IMR-90 (cell line): ENCODE results near the gene ANGPT4. TPM values are rescaled to one million over a fixed set of nuclear protein-coding genes. Genes with fewer than 3 reads are reported as not detected.

ENCODE experiments used
- ATAC-seq: fragments of 200-7000 bp; cut with Tn5 transposase; 2 replicates; pipeline ENCODE4 v1.9.1; 2020; ENCODE audit warnings: low read depth, mild to moderate bottlenecking, moderate library complexity
- BruUV-seq: library from RNA; stranded (reverse); fragments of 400-500 nt; replicated peaks from 2 replicates; lab custom pipeline; 2021; lab: Mats Ljungman, UMichigan
- CTCF ChIA-PET: fragments of 300-600 bp; formaldehyde crosslinking; extraction: SDS; loops from one replicate; lab custom pipeline; 2021; ENCODE audit warnings: antibody characterized with exemption; lab: Yijun Ruan, JAX
- POLR2A ChIA-PET: fragments of 300-600 bp; sonication (Branson Sonifier 250); formaldehyde crosslinking; loops from one replicate; lab custom pipeline; 2022; ENCODE audit warnings: antibody characterized with exemption; ENCODE audit not compliant: unreplicated experiment; lab: Charles Lee
- DNase-seq: peaks from one replicate; pipeline ENCODE4 v3.0.0; 2013
- H2AFZ ChIP-seq: replicated peaks from 2 replicates; pipeline ENCODE3; 2013; ENCODE audit warnings: low read length, mild to moderate bottlenecking; ENCODE audit not compliant: poor library complexity
- H2AK5ac ChIP-seq: 2 replicates; pipeline ENCODE4 v1.6.1; 2013; ENCODE audit warnings: low read depth, low read length, inconsistent platforms
- H2AK9ac ChIP-seq: replicated peaks from 2 replicates; pipeline ENCODE3; 2013; ENCODE audit warnings: mild to moderate bottlenecking, low read depth, low read length, moderate library complexity; ENCODE audit not compliant: poor library complexity
- H2BK120ac ChIP-seq: 2 replicates; pipeline ENCODE4 v1.6.1; 2013; ENCODE audit warnings: low read depth, low read length, inconsistent platforms
- H2BK15ac ChIP-seq: 3 replicates; pipeline ENCODE4 v1.6.1; 2013; ENCODE audit warnings: low read depth, low read length, inconsistent platforms
- H2BK20ac ChIP-seq: 2 replicates; pipeline ENCODE4 v1.6.1; 2013; ENCODE audit warnings: low read depth, mild to moderate bottlenecking, inconsistent platforms, low read length, moderate library complexity
- H2BK5ac ChIP-seq: 2 replicates; pipeline ENCODE4 v1.6.1; 2013; ENCODE audit warnings: mild to moderate bottlenecking, low read depth, low read length, inconsistent platforms; ENCODE audit not compliant: poor library complexity, severe bottlenecking
- H3K14ac ChIP-seq: replicated peaks from 2 replicates; pipeline ENCODE4 v1.6.1; 2013; ENCODE audit warnings: low read depth, low read length, inconsistent platforms
- H3K18ac ChIP-seq: 2 replicates; pipeline ENCODE4 v1.6.1; 2013; ENCODE audit warnings: low read depth, low read length, control low read depth
- H3K23ac ChIP-seq: 2 replicates; pipeline ENCODE4 v1.6.1; 2013; ENCODE audit warnings: low read depth, low read length, inconsistent platforms
- H3K27ac ChIP-seq: 2 replicates; pipeline ENCODE4 v1.5.1; 2013; ENCODE audit warnings: mild to moderate bottlenecking, control low read depth, low read length; ENCODE audit not compliant: insufficient read depth
- H3K27me3 ChIP-seq: 2 replicates; pipeline ENCODE4 v1.6.1; 2013; ENCODE audit warnings: low read length; ENCODE audit not compliant: control insufficient read depth, insufficient read depth
- H3K36me3 ChIP-seq: 2 replicates; pipeline ENCODE4 v1.6.1; 2013; ENCODE audit warnings: low read length, mixed read lengths; ENCODE audit not compliant: control insufficient read depth, insufficient read depth
- H3K4ac ChIP-seq: 2 replicates; pipeline ENCODE4 v1.6.1; 2013; ENCODE audit warnings: low read depth, low read length, inconsistent platforms
- H3K4me1 ChIP-seq: 2 replicates; pipeline ENCODE4 v1.6.1; 2013; ENCODE audit warnings: low read length, mixed read lengths; ENCODE audit not compliant: control insufficient read depth, insufficient read depth
- H3K4me2 ChIP-seq: 2 replicates; pipeline ENCODE4 v1.6.1; 2013; ENCODE audit warnings: low read depth, mild to moderate bottlenecking, control low read depth, low read length, moderate library complexity
- H3K4me3 ChIP-seq: 2 replicates; pipeline ENCODE4 v1.5.1; 2013; ENCODE audit warnings: low read depth, mild to moderate bottlenecking, control low read depth, low read length, moderate library complexity; ENCODE audit not compliant: insufficient read depth
- H3K56ac ChIP-seq: 2 replicates; pipeline ENCODE4 v1.6.1; 2013; ENCODE audit warnings: low read length, inconsistent platforms; ENCODE audit not compliant: insufficient read depth; ENCODE audit errors: extremely low read depth
- H3K79me1 ChIP-seq, 2 experiments: 2 replicates each; pipeline ENCODE4 v1.6.1; 2013; ENCODE audit warnings: low read length in 2 of 2, inconsistent platforms in 1 of 2, low read depth in 1 of 2
- H3K9ac ChIP-seq: 2 replicates; pipeline ENCODE4 v1.6.1; 2013; ENCODE audit warnings: low read depth, low read length, control low read depth
- H3K9me1 ChIP-seq: 2 replicates; pipeline ENCODE4 v1.6.1; 2013; ENCODE audit warnings: low read length, inconsistent platforms; ENCODE audit not compliant: insufficient read depth
- H3K9me3 ChIP-seq: 2 replicates; pipeline ENCODE4 v1.6.1; 2013; ENCODE audit warnings: low read length; ENCODE audit not compliant: control insufficient read depth, insufficient read depth
- H4K20me1 ChIP-seq: 2 replicates; pipeline ENCODE4 v1.6.1; 2013; ENCODE audit warnings: low read length, inconsistent platforms; ENCODE audit not compliant: insufficient read depth
- H4K5ac ChIP-seq: 2 replicates; pipeline ENCODE4 v1.6.1; 2013; ENCODE audit warnings: mild to moderate bottlenecking, low read depth, low read length, control low read depth
- H4K8ac ChIP-seq, 2 experiments: 2 replicates each; pipeline ENCODE4 v1.6.1; 2013; ENCODE audit warnings: low read depth in 2 of 2, low read length in 2 of 2, control low read depth in 1 of 2, inconsistent platforms in 1 of 2
- H4K91ac ChIP-seq: 2 replicates; pipeline ENCODE4 v1.6.1; 2013; ENCODE audit warnings: low read depth, low read length, inconsistent platforms; ENCODE audit not compliant: insufficient read depth
- BHLHE40 ChIP-seq: fragments of 150-350 bp; IDR thresholded peaks from 2 replicates; pipeline ENCODE4 v1.6.1; 2016; ENCODE audit warnings: mild to moderate bottlenecking, low read depth, low read length
- CEBPB ChIP-seq: IDR thresholded peaks from 2 replicates; pipeline ENCODE4 v1.6.1; 2012; ENCODE audit warnings: low read depth, low read length, improper control_type of control experiment
- CHD1 ChIP-seq: IDR thresholded peaks from 2 replicates; pipeline ENCODE4 v1.6.1; 2012; ENCODE audit warnings: low read depth, low read length, improper control_type of control experiment
- CTCF ChIP-seq: conservative IDR thresholded peaks from 2 replicates; pipeline ENCODE4 v1.5.1; 2012; ENCODE audit warnings: mild to moderate bottlenecking, low read depth, low read length, improper control_type of control experiment
- ELK1 ChIP-seq: fragments of 150-350 bp; IDR thresholded peaks from 2 replicates; pipeline ENCODE4 v1.6.1; 2016; ENCODE audit warnings: low read depth, mild to moderate bottlenecking, low read length, moderate library complexity, borderline replicate concordance
- FOS ChIP-seq: fragments of 150-350 bp; IDR thresholded peaks from 2 replicates; pipeline ENCODE4 v1.6.1; 2016; ENCODE audit warnings: low read depth, low read length
- MAFK ChIP-seq: IDR thresholded peaks from 2 replicates; pipeline ENCODE4 v1.6.1; 2012; ENCODE audit warnings: low read depth, low read length, improper control_type of control experiment
- MAZ ChIP-seq: IDR thresholded peaks from 2 replicates; pipeline ENCODE4 v1.6.1; 2012; ENCODE audit warnings: low read depth, mild to moderate bottlenecking, low read length, improper control_type of control experiment, moderate library complexity, borderline replicate concordance
- MXI1 ChIP-seq: IDR thresholded peaks from 2 replicates; pipeline ENCODE4 v1.6.1; 2012; ENCODE audit warnings: low read depth, mild to moderate bottlenecking, low read length, moderate library complexity, borderline replicate concordance
- NFE2L2 ChIP-seq: fragments of 150-350 bp; IDR thresholded peaks from 2 replicates; pipeline ENCODE4 v1.6.1; 2016; ENCODE audit warnings: low read depth, mild to moderate bottlenecking, low read length
- POLR2A ChIP-seq: IDR thresholded peaks from 2 replicates; pipeline ENCODE4 v1.6.1; 2012; ENCODE audit warnings: mild to moderate bottlenecking, low read depth, low read length
- RAD21 ChIP-seq: IDR thresholded peaks from 2 replicates; pipeline ENCODE4 v1.6.1; 2012; ENCODE audit warnings: low read length, improper control_type of control experiment
- RCOR1 ChIP-seq: IDR thresholded peaks from 2 replicates; pipeline ENCODE4 v1.6.1; 2012; ENCODE audit warnings: mild to moderate bottlenecking, low read length, improper control_type of control experiment; ENCODE audit not compliant: insufficient replicate concordance
- RFX5 ChIP-seq: IDR thresholded peaks from 2 replicates; pipeline ENCODE4 v1.8.0; 2012; ENCODE audit warnings: low read depth, mild to moderate bottlenecking, low read length, moderate library complexity
- SMC3 ChIP-seq: fragments of 150-350 bp; IDR thresholded peaks from 2 replicates; pipeline ENCODE4 v1.6.1; 2016; ENCODE audit warnings: low read depth, mild to moderate bottlenecking, antibody characterized with exemption, low read length, moderate library complexity
- USF2 ChIP-seq: fragments of 150-350 bp; IDR thresholded peaks from 2 replicates; pipeline ENCODE4 v1.6.1; 2017; ENCODE audit warnings: mild to moderate bottlenecking, antibody characterized with exemption, low read length, low read depth
- WGBS, 2 experiments: methylation state at CpG; one replicate each; pipeline versions ENCODE4 v1.1.5 to v1.1.7; 2013; ENCODE audit warnings: missing lambda C conversion rate in 2 of 2; ENCODE audit not compliant: insufficient read length in 1 of 2; ENCODE audit errors: extremely low coverage in 2 of 2; 5-methylcytosine and 5-hydroxymethylcytosine counted together
- dilution Hi-C: fragments of 300-500 bp; cut with HindIII; formaldehyde crosslinking; loops from one replicate; pipeline ENCODE4 v1.14.3; 2018; ENCODE audit warnings: low sequenced_read_pairs; ENCODE audit not compliant: unreplicated experiment
- in situ Hi-C: fragments of 300-500 bp; cut with MboI; formaldehyde crosslinking; loops from 3 replicates; pipeline ENCODE4 v1.14.3; 2019; ENCODE audit warnings: low sequenced_read_pairs, inconsistent platforms, mixed read lengths
- intact Hi-C: fragments of 100-400 bp; cut with micrococcal nuclease; formaldehyde crosslinking; loops from 2 replicates; pipeline ENCODE4 v1.10.0; 2022
- polyA plus RNA-seq, 3 experiments: library from polyadenylated mRNA; depleted of rRNA; stranded (reverse); fragments of >200 nt; gene quantifications; 2 replicates each; pipeline ENCODE4 v1.2.3, GENCODE V29; 2012; ENCODE audit warnings: low replicate concordance in 1 of 3
- total RNA-seq: library from RNA; depleted of rRNA; stranded (reverse); fragments of >200 nt; gene quantifications from 2 replicates; pipeline ENCODE4 v1.2.3, GENCODE V29; 2012

ANGPT4 gene
- total and polyA plus RNA-seq, 2 of the 4 experiments (the other 2 are of a cell fraction) = not detected

- H2AFZ ChIP-seq = no peak overlapping the region
- H3K36me3 ChIP-seq = no peaks in the 10 kb centered on the region
- H2BK20ac ChIP-seq = no peak overlapping the region
- POLR2A ChIA-PET = no interaction called here
- no peak overlapping the region for H2AK9ac ChIP-seq
- H3K4me2 ChIP-seq = no peak overlapping the region
- H4K8ac ChIP-seq = no peak overlapping the region
- no peak overlapping the region for H4K5ac ChIP-seq
- H3K9ac ChIP-seq = no peak overlapping the region
- H2BK120ac ChIP-seq = no peak overlapping the region
- no peak overlapping the region for H4K91ac ChIP-seq
- H3K23ac ChIP-seq = no peak overlapping the region
- H2AK5ac ChIP-seq = no peak overlapping the region
- no peak overlapping the region for H3K18ac ChIP-seq
- H2BK5ac ChIP-seq = no peak overlapping the region
- CTCF ChIA-PET = no interaction called here
- peaks cover 3% of the 10 kb centered on the region; the same call in 1 of the 2 replicates for H3K4me1 ChIP-seq
- H3K79me1 ChIP-seq = no peaks in the 10 kb centered on the region
- DNase-seq = no peak
- H3K9me3 ChIP-seq = no peaks in the 10 kb centered on the region
- dilution Hi-C loops = no loop called here
- ATAC-seq = no peak
- no peak overlapping the region for H3K14ac ChIP-seq
- no peak overlapping the region for H3K4ac ChIP-seq
- H3K27me3 ChIP-seq = no peaks in the 10 kb centered on the region
- no peaks in the 10 kb centered on the region for H4K20me1 ChIP-seq
- H2BK15ac ChIP-seq = no peak overlapping the region
- in situ Hi-C loops = no loop called here
- WGBS, 2 experiments = 5% methylated on average over 2 of the region's 4 CpGs; no CpG with 5 or more reads in 1 of the 2 experiments
- intact Hi-C loops = no loop called here
- H3K56ac ChIP-seq = no peak overlapping the region
- H3K4me3 ChIP-seq = no peak overlapping the region
- TF ChIP-seq POLR2A = no peak
- TF ChIP-seq BHLHE40 = no peak
- no peak for TF ChIP-seq RCOR1
- TF ChIP-seq FOS = no peak
- TF ChIP-seq USF2 = no peak
- no peak for TF ChIP-seq CHD1
- TF ChIP-seq RFX5 = no peak
- TF ChIP-seq NFE2L2 = no peak
- TF ChIP-seq SMC3 = no peak
- no peak for TF ChIP-seq MAZ
- no peak for TF ChIP-seq ELK1
- TF ChIP-seq MAFK = no peak
- TF ChIP-seq MXI1 = no peak
- no peak for TF ChIP-seq CTCF
- no peak for TF ChIP-seq RAD21
- TF ChIP-seq CEBPB = no peak
- no peaks in the 10 kb centered on the region; the same call in 1 of the 2 replicates for H3K9me1 ChIP-seq
- H3K27ac ChIP-seq = no peak overlapping the region
- BruUV-seq = no TSS peak
These were observed 10.7 kb downstream of the ANGPT4 start for GRCh38 chr20:905396-905961.
